ENCODE results near the gene OGG1.

Gene OGG1

DNA sequence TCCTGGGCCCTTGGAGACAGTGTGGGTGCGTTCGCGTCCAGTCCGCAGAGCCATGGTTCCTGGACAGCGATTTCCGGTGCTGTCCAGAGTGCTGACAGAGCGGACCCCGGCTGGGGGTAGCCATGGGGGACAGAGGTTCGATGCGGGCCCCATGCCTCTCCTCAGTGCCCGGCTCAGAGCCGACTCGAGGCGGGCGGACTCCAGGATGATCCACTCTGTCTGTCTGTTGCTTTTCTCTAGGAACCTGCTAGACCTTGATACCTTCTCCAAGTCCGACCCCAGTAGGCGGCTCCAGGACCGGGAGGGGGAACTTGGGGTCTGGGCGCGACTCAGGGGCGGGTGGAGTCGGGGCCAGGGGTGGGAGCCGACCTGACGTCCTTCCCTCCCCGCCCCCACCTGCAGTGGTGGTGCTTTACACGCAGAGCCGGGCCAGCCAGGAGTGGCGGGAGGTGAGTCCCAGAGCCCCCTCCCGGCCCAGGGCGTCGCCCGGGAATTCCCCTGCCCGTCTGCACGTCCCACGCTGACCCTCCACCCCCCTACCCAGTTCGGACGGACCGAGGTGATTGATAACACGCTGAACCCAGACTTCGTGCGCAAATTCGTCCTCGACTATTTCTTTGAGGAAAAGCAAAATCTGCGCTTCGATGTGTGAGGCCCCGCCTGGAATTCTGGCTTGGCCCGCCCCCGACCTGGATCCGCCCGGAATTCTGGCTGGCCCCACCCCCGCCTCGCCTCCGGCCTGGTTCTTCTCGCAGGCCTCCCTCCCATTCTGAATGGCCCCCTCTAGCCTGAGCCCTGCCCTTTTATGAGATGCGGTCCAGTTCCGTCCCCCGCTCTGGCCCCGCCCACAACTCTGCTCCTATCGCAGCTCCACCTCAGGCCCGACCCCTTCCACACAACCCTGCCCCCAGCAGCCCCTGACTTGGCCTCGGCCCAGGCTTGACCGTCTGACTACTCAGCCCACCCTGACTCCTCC, 45.1 kb upstream of the OGG1 start:
- TF ChIP-seq, protein P1, sequence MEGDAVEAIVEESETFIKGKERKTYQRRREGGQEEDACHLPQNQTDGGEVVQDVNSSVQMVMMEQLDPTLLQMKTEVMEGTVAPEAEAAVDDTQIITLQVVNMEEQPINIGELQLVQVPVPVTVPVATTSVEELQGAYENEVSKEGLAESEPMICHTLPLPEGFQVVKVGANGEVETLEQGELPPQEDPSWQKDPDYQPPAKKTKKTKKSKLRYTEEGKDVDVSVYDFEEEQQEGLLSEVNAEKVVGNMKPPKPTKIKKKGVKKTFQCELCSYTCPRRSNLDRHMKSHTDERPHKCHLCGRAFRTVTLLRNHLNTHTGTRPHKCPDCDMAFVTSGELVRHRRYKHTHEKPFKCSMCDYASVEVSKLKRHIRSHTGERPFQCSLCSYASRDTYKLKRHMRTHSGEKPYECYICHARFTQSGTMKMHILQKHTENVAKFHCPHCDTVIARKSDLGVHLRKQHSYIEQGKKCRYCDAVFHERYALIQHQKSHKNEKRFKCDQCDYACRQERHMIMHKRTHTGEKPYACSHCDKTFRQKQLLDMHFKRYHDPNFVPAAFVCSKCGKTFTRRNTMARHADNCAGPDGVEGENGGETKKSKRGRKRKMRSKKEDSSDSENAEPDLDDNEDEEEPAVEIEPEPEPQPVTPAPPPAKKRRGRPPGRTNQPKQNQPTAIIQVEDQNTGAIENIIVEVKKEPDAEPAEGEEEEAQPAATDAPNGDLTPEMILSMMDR (conservative IDR thresholded peaks at IDR 0.05): no peak
- H3K27ac ChIP-seq: peak overlapping the region; percentile 54; the same call in 1 of the 2 replicates

DNA sequence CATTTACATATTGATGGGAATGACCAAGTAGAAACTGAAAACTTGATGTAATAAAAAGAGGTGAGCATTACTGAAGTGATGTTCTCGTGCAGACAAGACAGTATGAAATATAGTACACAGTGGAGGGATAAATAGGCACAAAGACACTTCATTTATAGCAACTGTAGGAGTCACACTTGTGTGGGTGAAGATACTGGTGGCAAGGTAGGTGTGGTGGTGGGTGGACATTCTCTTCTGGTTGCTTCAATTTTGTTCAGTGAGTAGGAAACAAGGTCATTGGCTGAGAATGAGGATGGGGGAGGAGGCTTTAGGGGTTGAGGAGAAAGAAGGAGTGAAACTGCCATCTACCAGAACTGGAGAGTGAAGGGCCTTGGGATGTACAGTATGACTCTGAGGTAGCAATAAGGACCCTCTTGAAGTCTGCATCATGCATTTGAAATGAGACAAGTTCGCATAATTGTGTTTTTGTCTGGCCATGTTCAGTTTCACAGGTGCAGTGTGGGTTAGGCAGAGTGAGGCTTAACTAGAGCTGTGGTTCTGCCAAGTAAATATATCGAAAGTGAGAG, 39.5 kb upstream of the OGG1 start:
- TF ChIP-seq, protein P1 (conservative IDR thresholded peaks at IDR 0.05): no peak
- no peak overlapping the region for H3K27ac ChIP-seq

DNA sequence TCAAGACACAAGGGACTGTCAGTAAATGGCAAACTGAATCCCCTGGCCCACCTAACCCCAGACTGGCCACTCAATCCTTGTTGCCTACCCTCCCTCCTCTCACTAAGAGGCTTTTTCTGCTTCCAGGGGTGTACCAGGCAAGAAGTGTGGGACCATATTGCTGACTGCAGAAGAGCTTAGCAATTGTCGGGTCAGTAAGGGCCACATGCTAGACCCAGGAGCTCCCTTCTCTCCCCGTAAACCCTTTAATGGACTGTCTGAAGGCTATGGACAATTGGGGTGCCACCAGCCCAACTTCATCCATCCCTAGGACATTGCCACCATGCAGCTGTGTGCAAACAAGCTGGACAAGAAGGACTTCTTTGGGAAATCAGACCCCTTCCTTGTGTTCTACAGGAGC, 37.3 kb upstream of the OGG1 start:
- H3K27ac ChIP-seq: no peak overlapping the region
- TF ChIP-seq, protein P1 (conservative IDR thresholded peaks at IDR 0.05): no peak

DNA sequence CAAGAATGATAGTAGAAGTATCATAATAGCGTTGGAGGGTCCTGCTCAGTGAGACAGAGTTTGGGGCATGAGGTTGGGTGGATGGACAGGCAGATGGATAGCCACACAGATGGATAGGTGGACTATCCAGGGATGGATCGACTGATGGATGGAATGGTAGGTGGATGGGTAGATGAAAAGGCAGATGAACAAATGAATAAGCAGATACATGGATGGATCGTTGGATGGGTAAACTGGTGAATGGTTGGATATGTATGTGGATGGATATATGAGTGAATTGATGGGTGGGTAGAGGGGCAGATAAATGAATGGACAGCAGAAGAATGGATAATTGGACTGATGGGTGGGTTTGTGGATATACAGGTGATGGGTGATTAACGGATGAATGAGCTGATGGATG, 36.6 kb upstream of the OGG1 start:
- TF ChIP-seq, protein P1 (conservative IDR thresholded peaks at IDR 0.05): no peak
- H3K27ac ChIP-seq: no peak overlapping the region

DNA sequence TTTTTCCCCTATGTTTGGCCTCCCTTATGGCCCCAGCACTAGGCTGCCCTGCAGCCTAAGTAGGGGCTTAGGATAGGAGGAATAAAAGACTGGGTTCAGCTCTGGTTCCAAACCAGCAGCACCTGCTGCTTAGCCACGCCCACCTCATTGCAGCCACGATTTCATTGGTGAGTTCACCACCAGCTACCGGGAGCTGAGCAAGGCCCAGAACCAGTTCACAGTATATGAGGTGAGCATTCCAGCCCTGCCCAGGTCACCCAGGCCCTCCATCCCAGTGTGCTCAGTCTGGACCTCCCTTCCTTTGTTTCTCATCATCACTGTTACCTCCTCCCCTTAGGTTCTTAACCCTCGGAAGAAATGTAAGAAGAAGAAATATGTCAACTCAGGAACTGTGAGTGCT, 34.6 kb upstream of the OGG1 start:
- no peak overlapping the region for H3K27ac ChIP-seq
- TF ChIP-seq, protein P1 (conservative IDR thresholded peaks at IDR 0.05): no peak

DNA sequence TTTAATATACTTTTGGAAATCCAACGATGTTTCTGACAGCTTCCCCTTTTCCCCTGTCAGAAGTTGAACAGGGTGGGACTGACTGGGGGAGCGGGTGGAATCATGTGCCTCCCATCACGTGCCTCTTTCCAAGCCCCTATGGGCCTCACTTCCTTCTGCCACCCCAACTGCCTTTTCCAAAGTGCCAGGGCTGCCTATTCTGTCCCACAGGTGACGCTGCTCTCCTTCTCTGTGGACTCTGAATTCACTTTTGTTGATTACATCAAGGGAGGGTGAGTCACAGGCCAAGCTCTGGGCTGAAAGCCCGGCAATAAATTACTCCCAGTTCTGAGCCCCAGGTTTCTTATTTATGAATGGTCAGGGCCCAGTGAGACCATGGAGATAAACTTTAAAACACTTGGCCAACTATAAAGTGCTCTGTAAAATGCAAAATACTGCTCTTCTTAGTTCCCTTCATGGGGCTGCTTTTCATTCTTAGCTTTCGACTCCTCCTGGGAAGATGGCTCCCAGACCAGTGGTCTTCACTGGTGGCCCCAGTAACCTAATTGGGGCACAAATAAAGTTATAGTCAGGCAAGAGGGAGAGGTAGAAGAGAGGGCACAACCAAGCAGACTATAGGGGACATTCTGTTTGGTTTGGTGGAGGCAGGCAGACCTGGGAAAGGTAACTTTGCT, 33.9 kb upstream of the OGG1 start:
- TF ChIP-seq, protein P1 (conservative IDR thresholded peaks at IDR 0.05): peak; percentile 33
- H3K27ac ChIP-seq: no peak overlapping the region
